GM12892 (cell line): ENCODE results near the gene TMPO.
"Not testable (repeated sequence)": the region's sequence is repeated elsewhere in the genome, so short reads cannot be mapped to it uniquely, and the experiment has no call there.

ENCODE experiments used
- DNase-seq: peaks from one replicate; pipeline ENCODE4 v3.0.0; 2011; ENCODE audit not compliant: insufficient read length
- FAIRE-seq: peaks from 2 replicates; lab custom pipeline; 2011; peaks lifted over from hg19 to GRCh38; lab: Jason Lieb, UNC
- POLR2A ChIP-seq: IDR thresholded peaks from 2 replicates; pipeline ENCODE4 v1.6.1; 2011; ENCODE audit warnings: low read depth, low read length, control low read depth
- POLR2AphosphoS5 ChIP-seq: IDR thresholded peaks from 2 replicates; pipeline ENCODE4 v1.6.1; 2011; ENCODE audit warnings: low read depth, low read length, control low read depth
- TAF1 ChIP-seq: IDR thresholded peaks from 2 replicates; pipeline ENCODE4 v1.6.1; 2011; ENCODE audit warnings: low read depth, mild to moderate bottlenecking, control low read depth, low read length, borderline replicate concordance

Gene TMPO

DNA sequence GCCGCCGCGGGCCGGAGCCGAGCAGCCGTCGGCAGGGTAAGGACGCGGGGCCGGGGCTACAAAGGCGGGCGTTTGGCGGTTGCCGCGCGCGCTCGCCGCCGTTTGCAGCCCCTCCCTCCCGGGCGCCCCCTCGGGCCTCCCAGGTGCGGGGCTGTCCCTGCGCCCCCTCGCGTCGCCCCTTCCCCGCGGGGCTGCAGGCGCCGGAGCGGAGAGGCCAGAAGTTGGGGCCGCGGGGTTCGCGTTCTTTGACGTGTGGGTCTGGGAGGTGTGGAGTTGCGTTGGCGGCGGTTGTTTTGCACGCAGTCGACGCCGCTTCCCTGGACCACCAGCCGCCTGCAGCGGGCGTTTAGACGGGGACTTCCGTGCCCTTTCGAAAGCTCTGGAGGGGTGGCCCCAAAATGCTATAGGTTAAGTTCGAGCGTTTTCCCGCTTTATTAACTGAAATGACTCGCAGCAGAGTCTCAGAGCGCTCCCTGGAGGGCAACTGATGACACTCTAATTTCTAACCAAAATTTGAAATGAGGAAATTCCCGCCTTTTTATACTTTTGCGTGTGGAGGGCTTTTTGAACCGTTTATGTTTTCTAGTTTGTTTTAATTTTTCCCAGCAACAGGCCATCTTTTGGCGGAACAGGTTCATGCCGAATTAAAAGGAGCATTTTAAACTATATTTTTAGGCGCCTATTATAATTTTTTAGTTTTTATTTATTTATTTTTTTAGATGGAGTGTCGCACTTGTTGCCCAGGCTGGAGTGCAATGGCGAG lies 902 bp downstream of the TMPO start:
- FAIRE-seq: peak; percentile 77
- peak; percentile 61 for DNase-seq
- TF ChIP-seq POLR2A (peak; percentile 61; the same call in 1 of the 2 replicates), TAF1 (peak; percentile 62; the same call in 1 of the 2 replicates), POLR2AphosphoS5 (no peak)

DNA sequence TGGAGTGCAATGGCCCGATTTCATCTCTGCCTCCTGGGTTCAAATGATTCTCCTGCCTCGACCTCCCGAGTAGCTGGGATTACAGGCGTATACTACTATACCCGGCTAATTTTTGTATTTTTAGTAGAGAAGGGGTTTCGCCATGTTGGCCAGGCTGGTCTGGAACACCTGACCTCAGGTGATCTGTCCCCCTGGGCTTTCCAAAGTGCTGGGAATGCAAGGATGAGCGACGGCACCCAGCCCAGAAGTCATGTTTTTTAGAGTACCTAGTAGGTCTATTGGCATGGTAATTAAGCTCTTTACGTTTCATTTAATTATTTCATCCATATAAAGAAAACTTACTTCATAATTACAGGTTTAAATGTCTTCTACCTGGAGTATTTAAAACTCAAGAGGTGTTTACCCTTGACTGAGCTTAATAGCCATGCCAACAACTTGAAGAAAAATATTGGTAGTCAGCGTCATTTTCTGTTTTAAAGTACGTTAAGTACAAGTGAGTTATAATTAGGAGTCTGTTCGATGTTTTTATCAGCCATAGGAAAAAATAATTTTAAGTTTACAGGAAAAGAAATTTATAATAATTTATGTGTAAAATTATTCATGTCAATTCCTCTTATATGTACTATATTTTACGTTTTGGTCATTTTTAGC lies 4.0 kb downstream of the TMPO start:
- FAIRE-seq: no peak
- no peak for DNase-seq
- TF ChIP-seq POLR2AphosphoS5 (no peak), TAF1 (no peak), POLR2A (no peak)

DNA sequence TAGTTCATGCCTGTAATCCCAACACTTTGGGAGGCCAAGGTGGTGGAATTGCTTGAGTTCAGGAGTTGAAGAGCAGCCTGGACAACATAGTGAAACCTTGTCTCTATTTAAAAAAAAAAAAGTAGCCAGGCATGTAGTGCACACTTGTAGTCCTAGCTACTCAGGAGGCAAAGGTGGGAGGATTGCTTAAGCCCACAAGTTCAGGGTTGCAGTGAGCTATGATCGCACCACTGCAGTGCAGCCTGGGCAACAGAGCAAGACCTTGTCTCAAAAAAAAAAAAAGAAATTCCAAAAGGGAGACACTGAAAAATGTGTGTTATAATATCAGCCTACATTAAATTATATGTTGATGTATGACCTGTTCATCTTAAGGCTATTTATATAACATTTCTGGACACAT lies 14.7 kb downstream of the TMPO start:
- TF ChIP-seq TAF1: no peak
- TF ChIP-seq POLR2A: no peak
- no peak for TF ChIP-seq POLR2AphosphoS5
- no peak for DNase-seq
- no peak for FAIRE-seq

DNA sequence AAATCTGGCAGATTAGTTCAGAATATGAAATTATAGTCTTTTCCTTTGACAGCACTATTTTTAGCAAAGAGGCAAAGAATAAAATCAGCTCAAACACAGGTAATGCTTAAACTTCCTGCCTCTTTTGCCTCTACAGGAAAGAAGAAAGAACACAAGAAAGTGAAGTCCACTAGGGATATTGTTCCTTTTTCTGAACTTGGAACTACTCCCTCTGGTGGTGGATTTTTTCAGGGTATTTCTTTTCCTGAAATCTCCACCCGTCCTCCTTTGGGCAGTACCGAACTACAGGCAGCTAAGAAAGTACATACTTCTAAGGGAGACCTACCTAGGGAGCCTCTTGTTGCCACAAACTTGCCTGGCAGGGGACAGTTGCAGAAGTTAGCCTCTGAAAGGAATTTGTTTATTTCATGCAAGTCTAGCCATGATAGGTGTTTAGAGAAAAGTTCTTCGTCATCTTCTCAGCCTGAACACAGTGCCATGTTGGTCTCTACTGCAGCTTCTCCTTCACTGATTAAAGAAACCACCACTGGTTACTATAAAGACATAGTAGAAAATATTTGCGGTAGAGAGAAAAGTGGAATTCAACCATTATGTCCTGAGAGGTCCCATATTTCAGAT lies 17.4 kb downstream of the TMPO start:
- no peak for DNase-seq
- FAIRE-seq: peak; percentile 48
- TF ChIP-seq POLR2AphosphoS5 (no peak), POLR2A (no peak), TAF1 (no peak)

DNA sequence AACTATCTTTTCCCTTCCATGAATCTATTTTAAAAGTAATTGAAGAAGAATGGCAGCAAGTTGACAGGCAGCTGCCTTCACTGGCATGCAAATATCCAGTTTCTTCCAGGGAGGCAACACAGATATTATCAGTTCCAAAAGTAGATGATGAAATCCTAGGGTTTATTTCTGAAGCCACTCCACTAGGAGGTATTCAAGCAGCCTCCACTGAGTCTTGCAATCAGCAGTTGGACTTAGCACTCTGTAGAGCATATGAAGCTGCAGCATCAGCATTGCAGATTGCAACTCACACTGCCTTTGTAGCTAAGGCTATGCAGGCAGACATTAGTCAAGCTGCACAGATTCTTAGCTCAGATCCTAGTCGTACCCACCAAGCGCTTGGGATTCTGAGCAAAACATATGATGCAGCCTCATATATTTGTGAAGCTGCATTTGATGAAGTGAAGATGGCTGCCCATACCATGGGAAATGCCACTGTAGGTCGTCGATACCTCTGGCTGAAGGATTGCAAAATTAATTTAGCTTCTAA lies 18.4 kb downstream of the TMPO start:
- no peak for FAIRE-seq
- no peak for TF ChIP-seq TAF1
- DNase-seq: no peak

DNA sequence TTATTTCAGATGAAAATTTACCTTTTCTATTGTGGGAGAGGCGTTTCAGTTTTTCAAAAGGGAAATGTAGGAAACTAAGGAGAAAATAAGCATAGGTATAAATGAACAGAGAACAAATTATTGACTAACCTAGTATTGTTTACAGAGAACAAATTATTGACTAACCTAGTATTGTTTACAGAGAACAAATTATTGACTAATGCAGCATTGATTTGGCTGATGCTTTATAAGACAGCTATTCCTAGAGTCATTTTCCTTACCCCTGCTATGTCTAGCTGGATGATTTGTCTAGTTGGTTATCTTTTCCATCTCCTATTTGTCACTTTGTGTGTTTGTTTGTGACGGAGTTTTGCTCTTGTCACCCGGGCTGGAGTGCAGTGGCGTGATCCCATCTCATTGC lies 22.6 kb downstream of the TMPO start:
- DNase-seq (no peak), FAIRE-seq (no peak)
- TF ChIP-seq TAF1 (no peak), POLR2A (no peak)

DNA sequence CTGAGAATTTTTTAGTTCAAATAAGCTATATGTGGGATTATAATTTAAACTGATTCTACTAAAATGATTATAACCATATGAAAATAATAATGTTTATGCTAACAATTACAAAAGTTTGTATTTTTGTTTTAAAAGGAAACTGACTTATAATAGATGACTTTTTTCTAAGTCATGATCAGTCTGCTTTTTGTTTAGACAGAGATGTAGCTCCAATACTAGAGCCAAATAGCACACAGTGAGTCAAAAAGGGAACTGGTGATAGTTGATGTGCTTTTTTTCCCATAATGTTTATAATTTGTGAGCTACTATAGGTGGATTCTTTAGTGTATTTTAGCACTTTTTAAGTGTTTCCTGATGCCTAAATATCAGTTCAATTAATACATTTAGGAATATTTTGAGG lies 28.3 kb downstream of the TMPO start:
- FAIRE-seq (no peak), DNase-seq (no peak)
- no peak for TF ChIP-seq POLR2AphosphoS5
- TF ChIP-seq TAF1: no peak
- no peak for TF ChIP-seq POLR2A

DNA sequence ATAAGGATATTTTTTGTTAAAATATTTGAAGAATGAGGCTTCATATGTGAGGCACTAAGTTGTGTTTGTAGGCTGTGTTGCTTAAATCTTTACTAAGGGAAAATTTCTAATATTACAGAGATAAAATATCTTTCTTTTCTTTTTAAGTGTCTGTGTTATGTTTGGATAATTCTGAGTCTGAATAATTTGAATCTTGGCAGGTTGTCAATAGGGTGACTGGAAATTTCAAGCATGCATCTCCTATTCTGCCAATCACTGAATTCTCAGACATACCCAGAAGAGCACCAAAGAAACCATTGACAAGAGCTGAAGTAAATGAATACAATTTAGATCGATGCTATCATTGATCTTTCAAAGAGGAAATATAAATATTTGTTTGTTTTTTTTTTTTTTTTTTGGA lies 29.4 kb downstream of the TMPO start:
- DNase-seq: no peak
- TF ChIP-seq TAF1: no peak
- no peak for FAIRE-seq

DNA sequence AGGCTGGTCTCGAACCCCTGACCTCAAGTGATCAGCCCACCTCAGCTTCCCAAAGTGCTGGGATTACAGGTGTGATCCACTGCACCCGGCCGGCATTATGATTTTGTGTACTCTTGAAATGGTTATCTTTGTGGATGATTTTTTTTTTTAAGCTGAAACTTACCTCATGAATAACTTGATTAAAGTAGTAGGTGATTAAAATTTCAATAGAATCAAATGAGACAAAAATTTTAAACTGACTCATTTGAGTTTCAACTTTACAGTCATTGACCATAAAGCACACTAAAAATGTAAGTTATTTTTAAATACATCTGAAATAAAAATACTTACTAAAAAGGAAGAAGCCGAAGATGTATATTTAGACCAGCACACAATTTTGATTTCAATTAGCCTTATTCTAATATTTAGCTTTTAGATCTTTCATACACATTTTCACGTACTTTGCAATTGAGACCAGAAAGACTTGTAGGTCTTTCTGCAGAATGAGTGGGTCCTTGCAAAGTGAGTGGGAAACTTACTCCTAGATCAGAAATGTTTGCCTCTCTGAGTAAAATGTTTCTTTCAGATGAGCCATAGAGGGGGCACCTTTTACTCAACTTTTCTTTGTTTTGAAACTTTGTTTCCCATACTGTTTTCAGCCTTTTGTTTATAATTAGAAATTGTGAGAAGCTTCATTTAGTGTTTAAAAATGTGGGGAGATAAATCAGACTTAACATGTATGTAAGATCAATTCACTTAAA lies 34.2 kb downstream of the TMPO start:
- FAIRE-seq (no peak), DNase-seq (no peak)
- TF ChIP-seq POLR2AphosphoS5: no peak
- TF ChIP-seq TAF1: no peak
- TF ChIP-seq POLR2A: no peak

DNA sequence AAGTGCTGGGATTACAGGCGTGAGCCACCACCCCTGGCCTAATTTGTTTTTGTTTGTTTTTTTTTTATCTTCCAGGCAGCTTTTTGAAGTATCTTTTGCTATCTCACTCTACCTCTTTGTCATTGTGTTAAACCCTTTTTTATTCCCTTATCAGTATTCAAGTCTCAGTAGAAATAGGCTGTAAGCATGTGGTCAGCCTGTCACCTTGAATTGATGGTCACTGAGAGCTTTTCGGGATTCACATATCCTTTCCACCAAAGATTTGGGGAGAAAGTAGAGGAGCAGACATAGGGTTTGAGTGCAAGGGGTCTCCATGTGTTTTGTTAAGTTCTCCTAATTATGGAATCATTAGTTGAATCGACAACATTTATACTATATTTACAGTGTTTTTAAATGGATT lies 36.4 kb downstream of the TMPO start:
- DNase-seq (no peak), FAIRE-seq (no peak)
- no peak for TF ChIP-seq POLR2AphosphoS5
- no peak for TF ChIP-seq POLR2A
- no peak for TF ChIP-seq TAF1

DNA sequence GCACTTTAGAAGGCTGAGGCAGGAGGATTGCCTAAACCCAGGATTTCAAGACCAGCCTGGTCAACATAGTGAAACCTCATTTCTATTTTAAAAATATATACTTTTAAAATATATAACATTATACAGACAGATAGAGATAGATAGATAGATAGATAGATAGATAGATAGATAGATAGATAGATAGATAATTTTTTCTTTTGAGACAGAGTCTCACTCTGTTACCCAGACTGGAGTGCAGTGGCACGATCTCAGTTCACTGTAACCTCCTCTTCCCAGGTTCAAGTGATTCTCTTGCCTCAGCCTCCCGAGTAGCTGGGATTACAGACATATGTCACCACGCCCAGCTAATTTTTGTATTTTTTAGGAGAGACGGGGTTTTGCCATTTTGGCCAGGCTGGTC lies 42.7 kb downstream of the TMPO start:
- not testable (repeated sequence) for DNase-seq, FAIRE-seq

DNA sequence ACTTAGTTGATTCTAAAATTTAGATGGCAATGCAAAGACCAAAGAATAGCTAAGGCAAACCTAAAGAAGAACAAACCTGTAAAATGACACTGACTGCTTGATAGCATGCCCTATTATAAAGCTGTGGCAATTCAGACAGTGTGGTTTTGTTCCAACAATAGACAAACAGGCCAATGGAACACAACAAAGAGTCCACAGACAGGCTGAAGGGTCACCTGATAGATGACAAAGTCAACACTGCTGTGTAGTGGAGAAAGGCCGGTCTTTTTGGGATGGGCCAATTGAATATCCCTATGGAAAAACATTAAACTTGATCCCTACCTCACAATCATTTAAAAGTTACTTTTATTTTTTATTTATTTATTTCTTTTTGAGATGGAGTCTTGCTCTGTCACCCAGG lies 44.3 kb downstream of the TMPO start:
- FAIRE-seq: no peak

More for the DNA sequence above, 44.3 kb downstream of the TMPO start:
- TF ChIP-seq POLR2A: no peak
- TF ChIP-seq POLR2AphosphoS5: no peak
- TF ChIP-seq TAF1: no peak
- no peak for DNase-seq
